Stimulated activated CD4-positive, alpha-beta T cell treated with anti-CD3 and anti-CD28 coated beads, Interleukin-2, amount 100 ng/mL, for 48 hours (primary cell): ENCODE measurements around the gene THRAP3.

Experiments used
- DNase-seq, 2 donors: peaks; one replicate each; pipeline ENCODE4 v3.0.0-alpha.2; 2020

The THRAP3 gene

DNA sequence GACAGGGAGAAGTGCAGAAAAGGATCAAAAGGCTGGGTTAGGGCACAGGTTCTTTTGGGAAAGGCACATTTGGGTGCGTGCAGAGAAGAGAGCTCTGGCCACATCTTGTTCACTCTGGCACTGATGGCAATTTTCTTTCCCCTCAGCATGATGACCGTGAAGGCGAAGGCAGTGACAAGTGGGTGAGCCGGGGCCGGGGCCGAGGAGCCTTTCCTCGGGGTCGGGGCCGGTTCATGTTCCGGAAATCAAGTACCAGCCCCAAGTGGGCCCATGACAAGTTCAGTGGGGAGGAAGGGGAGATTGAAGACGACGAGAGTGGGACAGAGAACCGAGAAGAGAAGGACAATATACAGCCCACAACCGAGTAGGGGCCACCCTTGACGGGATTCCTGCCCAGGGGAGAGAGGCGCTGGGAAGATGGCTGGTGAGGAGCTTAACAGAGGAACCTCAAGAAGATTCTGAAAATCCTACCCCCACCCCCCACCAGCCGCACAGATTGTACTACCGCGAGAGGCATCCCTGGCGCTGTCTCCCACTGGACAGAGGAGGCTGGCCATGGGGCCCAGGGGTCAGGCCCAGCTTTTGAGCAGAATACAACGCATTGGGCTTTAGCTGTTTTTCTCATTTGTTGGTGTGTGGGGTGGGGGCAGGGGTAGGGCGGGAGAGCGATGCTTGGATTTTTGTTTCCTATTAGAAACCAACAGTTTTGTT lies 79.6 kb downstream of the THRAP3 start:
- DNase-seq, result no peak

DNA sequence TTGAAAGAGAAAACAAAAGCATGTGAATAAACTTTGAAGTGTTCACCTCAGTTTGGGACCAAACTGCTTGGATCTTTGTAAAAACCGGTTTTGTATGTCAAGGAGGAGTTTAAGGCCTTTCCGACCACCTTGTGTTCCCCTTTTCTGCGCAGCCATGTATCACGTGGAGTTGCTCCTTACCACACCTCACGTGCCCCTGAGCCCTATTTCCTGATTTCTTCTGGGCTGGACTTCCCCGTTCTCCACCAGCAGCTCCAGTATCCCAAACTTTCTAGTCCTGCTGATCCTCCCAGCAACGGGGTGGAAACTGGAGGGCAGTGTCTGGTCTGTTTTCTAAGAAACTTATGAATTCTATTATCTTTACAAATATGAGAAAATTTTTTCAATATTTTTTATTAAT lies 80.3 kb downstream of the THRAP3 start:
- no peak for DNase-seq

DNA sequence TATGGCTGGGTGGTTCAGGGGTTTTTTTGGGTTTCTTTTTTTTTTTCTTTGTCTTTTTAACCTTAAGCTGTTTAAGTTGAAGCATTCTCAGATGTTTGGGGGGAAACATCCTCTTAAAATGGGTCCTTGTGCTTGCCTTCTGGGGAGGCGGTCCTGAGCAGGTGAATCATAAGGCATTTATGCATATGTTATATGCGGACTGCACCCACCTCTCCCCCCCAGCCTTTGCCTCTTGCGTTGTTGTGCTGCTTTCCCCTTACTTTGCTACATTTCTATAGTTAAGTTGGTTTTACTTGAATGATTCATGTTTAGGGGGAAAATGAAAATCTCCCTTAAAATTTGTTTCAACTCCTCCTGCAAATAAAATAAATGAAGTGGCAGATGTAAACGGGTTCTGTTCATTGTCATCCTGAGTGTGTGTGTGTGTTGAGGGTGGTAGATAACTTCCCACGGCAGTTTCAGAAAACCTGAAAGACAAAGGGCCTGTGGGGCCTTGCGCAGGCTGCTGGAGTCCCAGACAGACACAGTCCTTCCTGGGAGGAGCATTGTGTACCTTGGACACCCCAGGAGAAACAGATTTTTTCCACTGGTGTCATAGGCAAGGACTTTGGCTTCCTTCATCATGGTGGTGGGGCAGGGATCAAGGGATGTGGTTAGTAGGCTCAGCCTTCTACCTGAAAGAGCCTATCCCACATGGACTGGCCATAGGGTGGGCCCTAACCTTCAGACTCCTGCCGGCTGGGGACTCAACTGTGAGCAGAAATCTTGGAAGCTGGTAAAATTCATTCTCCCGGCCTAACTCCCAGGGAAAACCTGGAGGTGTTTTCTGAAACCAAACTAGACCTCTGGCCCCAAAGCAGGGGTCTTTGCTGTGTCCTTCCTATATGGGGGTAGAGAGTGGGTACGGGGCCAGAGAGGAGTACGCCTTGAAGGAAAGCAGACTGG lies 81.0 kb downstream of the THRAP3 start:
- no peak for DNase-seq

DNA sequence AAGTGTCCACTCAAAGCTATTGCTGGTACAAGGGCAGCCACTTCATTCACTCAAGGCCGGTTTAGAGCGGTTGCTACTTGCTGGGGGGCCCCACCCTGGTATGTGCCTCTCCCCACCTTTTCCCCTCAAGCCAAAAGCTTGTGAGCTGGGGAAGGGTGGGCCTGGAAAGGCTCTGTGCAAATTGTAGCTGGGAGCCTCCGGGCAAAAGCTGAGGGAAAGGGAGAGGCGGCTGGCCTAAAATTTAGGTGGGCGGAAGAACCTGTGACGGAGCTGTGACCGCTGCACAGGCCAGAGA lies 81.6 kb downstream of the THRAP3 start:
- no peak for DNase-seq

DNA sequence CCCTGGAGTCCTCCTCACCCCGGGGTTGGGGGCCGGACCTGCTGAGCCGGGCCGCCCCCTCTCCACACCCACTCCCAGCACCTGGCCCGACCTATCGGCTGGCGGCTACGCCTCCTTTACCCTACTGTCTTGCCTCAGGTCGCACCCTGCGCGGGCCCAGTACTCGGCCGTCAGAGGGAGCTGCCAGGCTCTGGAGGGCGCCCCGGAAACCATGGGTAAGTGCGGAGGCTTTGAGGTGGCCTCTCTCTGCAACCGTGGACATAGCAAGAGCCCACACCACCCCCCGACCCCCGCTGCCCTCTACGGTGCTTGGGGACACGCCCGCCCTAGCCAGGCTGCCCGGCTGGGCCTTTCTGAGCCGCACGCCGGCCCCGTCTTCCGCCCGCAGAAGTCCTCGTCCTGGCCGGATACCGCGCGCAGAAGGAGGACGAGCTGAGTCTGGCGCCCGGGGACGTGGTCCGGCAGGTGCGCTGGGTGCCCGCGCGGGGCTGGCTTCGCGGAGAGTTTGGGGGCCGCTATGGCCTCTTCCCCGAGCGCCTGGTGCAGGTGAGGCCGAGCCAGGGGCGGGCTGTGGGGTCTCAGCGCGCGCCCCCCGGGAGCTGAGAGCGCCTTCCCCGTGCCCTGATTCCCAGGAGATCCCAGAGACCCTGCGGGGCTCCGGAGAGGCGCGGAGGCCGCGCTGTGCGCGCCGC lies 82.1 kb downstream of the THRAP3 start, which contains the start of gene SH3D21:
SH3D21 (plus strand) TSS at position 159 of the 692 bp plus-strand sequence; CDS start at position 212, 53 bp downstream.
- DNase-seq, result no peak

DNA sequence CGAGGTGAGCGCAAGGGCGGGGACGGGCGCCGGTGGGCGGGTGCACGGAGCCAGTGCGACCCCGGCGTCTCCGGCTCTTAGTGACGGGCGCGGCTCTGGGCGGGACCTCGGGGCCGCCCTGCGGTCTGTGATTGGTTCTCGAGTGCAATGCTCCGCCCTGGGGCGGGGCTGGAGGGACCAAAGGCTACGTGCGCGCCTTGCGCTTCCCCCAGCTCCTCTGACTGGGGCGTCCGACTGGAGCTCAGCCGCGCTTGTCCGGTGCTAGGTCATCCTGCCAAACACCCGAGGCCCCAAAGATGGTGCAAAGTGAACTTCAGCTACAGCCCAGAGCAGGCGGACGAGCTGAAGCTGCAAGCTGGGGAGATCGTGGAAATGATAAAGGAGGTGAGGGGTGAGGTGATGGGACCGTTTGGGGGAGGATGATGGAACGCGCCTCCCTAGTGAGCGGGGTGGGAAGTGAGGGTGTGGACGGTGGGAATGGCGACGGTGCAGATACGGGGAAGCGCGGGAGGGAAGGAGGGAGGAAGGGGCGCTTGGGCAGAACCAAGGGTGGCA lies 82.7 kb downstream of the THRAP3 start:
- peak; percentile 87 to 91 for DNase-seq

DNA sequence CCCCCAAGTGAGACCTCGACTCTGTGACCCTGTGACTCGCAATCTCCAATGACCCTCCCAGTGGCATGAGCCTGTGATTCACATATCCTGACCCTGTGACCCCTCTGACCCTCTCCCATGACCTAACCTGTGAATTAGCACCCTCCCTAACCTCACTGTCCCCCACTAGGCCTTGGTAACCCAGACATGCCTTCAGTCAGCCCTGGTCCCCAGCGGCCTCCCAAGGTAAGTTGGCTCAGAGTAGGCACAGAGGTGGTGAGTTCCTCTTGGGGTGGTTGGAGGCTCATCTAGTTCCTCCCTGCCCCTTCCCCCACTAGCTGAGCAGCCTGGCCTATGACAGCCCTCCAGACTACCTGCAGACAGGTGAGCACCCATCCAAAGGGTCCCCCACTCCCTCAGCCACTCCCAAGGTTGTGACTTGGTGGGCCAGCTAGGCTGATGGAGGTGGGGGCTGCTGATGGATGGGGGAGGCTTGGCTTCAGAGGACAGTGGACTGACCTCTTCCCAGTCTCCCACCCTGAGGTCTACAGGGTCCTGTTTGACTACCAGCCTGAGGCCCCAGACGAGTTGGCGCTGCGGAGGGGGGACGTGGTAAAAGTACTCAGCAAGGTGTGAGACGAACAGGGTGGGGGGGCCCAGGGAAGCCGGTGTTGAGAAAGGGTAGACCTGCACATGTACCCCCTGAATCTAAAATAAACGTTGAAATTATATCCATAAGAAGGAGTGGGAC lies 83.5 kb downstream of the THRAP3 start:
- no peak for DNase-seq

DNA sequence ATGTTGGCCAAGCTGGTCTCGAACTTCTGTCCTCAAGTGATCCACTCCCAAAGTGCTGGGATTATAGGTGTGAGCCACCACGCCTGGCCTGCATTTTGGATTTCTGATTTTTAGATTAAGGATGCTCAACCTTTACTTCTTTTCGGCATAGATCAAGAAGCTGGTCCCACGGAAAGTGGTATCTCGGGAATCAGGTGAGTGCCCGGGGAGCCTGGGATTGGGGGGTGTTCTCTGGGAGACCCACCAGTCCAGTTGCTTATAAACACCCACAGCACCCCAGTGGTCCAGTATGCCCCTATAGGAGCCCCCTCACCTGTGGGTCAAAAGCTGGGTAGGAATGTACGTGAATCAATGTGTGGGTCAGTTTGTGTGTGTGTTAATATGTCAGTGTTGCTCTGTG lies 85.2 kb downstream of the THRAP3 start:
- no peak for DNase-seq

DNA sequence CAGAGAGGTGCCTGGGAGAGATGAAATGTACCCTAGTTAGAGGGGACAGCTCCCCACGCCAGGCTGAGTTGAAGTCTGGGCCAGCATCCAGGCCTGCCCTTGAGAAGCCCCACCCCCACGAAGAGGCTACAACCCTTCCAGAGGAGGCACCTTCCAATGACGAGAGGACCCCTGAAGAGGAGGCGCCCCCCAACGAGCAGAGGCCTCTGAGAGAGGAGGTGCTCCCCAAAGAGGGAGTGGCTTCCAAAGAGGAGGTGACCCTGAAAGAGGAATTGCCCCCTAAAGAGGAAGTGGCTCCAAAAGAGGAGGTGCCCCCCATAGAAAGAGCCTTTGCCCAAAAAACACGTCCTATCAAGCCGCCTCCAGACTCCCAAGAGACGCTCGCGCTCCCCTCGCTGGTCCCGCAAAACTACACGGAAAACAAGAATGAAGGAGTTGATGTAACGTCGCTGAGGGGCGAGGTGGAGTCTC lies 96.1 kb downstream of the THRAP3 start:
- DNase-seq, result no peak

DNA sequence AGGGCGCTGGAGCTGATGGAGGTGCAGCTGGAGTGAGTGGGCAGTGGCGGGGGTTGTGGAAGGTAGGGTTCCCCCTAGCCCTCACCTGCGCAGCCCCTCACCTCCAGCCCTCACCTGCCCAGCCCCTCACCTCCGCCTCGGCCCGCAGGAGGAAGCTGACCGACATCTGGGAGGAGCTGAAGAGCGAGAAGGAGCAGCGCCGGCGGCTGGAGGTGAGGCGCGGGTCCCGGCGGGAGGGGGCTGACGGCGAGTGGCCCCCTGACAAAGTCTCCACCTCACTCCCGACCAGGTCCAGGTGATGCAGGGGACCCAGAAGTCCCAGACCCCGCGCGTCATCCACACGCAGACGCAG lies 96.5 kb downstream of the THRAP3 start:
- no peak for DNase-seq

DNA sequence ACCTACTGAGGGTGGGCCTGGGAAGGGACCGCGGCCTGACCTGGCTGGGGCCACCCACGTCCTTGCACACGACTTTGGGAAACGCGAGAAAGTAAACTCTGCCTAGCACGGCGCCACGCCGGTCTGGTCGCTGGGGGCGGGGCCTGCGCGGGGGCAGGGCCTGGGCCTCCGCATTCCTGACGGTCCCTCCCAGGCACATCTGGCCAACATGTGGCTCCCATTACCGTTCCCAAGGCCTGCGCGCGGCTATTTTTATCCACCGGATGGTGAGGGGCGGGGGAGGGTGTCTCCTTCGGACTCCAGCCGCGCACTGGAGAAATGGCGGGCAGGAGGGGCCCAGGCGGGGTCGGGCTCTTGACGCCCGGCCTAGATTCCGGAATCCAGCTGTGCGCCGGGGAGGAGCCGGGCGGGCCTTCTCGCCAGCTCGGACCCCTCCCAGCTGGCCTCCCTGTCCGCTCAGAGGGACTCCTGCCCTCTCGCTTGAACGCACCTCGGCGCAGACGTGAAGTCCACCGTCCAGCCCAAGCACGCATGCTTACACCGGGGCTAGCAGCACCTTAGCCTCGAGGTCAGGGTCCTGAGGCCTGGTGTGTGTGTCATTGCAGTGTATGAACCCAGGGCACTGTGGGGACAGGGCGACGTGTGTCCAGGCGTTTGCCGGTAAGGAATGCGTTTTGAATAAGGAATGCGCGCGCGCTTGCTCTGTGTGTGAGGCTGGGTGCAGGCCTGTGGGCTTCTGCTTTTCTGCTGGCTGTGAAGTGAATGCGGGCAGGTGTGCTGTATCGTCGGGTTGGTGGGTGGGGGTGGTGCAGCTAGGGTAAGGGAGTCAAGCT lies 97.1 kb downstream of the THRAP3 start:
- no peak for DNase-seq

DNA sequence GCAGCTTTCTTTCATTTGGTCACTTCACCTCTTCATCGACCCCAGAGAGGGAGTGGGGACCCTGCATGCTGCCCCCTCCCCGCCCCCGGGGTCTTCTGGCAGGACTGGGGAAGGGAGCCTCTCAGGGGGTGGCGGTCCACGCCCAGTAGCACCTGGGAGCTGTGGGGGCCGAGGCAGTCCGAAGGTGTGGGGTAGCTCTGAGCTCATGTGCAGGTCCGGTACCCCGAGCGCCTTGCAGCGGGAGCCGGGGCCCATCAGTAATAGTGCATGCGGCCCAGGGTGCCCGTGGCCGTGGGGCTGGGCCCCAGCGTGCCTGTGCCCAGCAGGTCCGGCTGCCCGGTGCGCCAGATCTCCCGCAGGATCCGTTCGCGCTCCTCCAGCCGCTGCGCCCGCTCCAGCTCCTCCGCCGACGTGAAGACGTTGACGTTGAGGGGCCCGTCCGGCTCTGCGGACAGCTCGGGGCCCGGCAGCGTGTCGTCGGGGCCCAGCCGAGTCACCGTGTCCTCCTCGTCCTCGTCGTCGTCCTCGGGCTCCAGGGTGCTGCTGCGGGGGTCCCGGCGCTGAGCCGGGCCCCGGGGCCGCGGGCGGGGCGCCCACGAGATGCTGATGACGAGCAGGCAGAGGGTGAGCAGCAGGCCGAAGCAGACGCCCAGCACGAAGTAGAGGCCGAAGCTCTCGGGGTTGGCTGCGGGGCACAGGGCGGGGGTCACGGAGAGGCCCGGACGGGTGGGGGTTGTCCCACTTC lies 98.0 kb downstream of the THRAP3 start:
- no peak for DNase-seq

DNA sequence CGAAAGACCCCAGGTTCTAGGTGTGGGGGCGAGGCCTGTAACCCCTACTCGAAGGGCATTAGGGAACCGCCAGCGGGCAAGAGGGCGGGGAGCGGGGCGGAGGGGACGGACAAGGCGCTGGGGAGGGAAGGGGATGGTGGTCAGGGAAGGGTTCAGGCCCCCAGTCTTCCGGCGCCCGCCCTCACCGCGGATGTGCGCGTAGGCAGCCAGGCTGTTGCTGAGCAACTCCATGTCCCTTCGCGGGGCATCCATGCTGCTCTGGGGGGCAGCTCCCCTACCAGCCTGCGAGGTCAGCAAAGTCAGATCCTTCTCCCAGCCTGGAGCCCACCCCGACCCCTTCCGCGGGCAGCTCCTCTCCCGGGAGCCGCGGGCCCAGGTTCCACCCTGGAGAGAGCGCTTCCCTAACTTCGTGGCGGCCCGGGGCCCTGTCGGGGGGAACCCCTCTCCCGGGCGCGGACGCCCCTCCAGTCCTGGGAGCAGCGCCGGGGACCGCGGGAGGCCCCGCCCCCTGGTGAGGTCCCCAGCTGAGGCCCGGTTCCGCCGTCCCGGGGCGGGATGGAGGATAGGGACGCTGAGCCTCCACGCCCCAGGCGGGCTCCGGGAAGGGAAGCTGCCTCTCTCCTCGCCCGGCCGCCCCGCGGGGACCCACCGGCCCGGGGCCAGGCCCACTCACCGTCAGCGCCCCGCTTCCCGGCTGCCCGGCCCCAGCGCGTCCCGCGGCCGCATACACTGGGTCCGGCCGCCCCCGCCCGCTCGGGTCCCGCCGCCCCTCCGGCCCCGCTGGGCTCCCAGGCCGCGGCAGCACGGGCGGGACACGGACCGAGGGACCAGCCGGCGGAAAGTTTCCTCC lies 98.8 kb downstream of the THRAP3 start:
- no peak for DNase-seq

DNA sequence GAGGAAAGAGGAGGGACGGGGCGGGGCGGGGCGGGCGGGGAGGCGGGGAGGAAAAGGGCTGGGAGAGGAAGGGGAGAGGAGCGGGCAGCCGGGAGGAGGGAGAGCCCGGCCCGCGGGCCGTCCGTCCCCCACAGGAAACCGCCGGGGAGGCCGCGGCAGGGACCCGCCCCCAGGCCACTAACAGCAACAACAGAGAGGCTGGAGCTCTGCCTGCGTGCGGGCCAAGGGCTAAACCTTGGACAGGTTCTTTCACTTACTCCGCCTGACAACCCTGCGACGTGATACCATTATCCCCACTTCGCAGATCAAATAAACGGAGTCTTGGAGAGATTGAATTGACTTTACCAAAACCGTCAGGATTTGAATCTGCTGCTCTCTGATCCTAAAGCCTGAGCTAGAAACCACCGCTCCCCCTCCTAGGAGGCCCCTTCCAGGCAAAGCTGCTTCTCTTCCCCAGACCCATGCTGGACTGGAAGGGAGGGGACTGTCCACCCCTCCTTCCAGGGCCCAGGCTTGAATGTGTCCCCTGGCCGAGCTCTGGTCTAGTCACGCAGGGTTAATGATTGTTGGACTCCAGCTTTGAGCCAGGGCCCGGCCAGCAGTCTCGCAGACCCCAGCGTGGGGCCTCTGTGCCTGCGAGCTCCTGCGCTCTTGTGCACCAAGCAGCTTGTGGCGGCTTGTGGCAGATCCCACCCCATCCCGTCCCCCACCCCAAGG lies 99.6 kb downstream of the THRAP3 start, which contains the start of gene EVA1B:
EVA1B (minus strand) TSS at position 10 of the 717 bp plus-strand sequence. CDS start 608 bp downstream, outside the sequence.
- DNase-seq, result peak in 1 of 2 donors; percentile 33

DNA sequence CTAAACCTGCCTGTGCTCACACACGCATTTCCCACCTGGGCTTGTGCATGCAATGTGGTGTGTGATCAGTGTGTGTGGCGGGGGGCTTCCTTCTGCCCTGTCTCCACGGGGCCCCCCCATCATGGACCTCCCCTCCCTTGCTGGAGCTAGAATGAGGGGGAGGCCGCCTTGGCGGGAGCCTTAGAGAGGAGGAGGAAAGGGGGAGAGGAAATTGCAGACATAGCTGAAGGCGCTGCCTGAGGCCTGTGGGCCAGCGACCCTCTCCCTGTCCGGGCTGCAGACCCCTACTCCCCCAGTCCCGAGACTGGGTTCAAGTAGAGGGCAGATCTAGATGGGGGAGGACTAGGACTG lies 100.1 kb downstream of the THRAP3 start:
- DNase-seq, result no peak

DNA sequence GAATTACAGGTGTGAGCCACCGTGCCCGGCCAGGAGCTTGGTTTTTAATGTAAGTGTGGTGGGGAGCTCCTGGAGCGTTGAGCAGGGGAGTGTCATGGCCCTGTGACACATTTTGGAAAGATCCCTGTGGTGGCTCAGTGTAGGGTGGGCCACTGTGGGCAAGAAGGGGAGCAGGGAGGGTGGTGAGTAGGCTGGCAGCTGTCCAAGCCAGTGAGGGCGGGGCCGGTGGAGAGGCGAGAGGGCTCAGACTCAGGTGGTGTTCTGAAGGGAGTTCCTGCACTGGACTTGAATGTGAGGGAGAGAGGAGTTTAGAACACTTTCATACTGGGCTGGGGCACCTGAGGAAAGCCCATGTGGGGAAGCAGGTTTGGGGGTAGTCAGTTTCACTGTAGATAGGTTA lies 102.3 kb downstream of the THRAP3 start:
- no peak for DNase-seq

DNA sequence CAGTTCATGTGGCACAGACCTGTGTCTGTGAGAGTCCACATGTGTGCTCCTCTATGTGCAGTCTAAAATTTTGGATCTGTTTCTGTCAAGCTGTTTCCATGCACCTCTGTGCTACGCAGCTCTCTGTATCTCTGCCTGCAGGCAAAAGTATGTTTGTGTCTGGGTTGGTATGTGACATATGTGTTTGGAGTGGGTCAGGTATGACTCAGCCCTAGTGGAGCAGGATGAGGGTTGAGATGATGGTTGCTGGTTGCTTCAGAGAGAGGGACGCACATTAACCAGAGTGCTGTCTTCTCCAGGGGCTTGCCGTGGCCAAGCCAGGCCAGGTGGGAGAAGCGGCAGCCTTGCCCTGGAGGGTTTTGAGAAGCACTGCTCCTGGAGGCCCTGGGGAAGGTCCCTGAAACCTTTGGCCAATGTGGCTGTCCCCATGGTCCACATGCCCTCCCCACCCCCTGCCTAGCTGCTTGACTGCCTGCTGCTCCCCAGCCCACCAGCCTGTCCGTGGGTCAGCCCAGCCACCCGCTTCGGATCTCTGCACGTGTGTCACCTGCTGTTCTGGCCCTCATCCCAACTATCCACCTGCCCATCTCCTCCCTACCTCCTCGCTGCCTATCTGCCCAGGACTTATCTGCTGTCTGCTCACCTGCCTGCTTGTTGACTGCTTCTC lies 103.3 kb downstream of the THRAP3 start:
- no peak for DNase-seq

DNA sequence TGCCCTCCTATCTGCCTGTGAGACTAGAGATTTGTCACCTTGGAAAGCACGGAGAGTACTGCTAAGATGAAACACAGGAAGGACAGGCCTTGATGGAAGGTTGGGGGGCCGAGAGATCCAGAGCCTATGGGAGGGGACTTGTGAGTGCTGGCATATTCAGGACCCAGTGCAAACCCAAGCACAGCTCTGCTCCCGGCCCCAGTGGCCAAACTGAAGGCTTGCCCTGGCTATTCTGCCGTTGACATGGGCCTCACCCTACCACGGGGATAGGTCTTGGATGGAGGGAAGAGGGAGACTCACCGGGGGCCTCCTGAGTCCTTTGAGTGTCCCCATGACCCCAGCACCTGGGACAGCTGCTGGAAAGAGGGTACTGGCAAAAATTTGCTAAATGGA lies 103.8 kb downstream of the THRAP3 start:
- DNase-seq, result no peak

DNA sequence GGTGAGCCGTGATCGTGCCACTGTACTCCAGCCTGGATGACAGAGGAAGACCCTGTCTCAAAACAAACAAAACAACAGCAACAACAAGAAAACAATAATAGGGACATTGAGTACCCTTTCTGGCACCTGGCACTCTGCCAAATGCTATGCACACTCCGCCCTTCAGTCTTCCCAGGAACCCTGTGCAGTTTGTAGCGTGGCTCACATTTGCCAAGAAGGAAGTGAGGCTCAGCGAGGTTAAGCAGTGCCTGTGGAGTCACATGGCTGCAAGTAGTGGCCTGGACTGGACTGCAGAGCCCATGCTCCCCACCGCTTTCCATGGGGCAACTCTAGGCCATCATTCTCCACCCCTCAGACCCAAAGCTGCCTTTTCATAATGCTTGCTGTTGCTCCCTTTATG lies 104.5 kb downstream of the THRAP3 start:
- no peak for DNase-seq
